ENCODE measurements around the gene C11orf97.

DNA sequence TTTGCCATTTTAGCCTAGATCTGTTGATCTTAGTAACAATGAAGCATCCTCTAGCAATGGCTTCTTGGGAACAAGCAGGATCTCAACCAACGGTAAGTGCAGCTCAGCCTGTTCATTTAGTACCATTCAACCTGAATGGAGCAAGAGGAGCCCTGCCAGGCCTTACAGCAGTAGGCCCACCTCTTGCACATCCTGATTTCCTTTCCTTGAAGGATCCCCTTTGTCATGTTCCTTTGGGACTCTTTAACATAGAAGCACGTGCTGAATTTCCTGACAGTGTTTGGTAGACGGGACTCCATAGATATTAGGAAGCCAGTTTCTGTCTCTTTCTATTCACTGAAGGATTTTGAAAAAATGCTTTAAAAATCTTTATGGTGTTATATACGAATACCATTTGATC lies 56.5 kb downstream of the C11orf97 start:
- TF ChIP-seq, protein P1, sequence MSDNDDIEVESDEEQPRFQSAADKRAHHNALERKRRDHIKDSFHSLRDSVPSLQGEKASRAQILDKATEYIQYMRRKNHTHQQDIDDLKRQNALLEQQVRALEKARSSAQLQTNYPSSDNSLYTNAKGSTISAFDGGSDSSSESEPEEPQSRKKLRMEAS (IDR thresholded peaks at IDR 0.05) = no peak
- TF ChIP-seq TAF1 (IDR thresholded peaks at IDR 0.05; ENCODE audit: low read depth) = no peak

All from Ishikawa (cell line).